AG04450 (cell line): ENCODE results near the gene JADE2. TPM values are rescaled to one million over a fixed set of nuclear protein-coding genes. Genes with fewer than 3 reads are reported as not detected.

Experiments used
- CTCF ChIA-PET: fragments of 300-600, 350-600 bp; formaldehyde crosslinking; extraction: SDS; loops from one replicate; lab custom pipeline; 2022; ENCODE audit warnings: antibody characterized with exemption, inconsistent platforms; lab: Charles Lee
- POLR2A ChIA-PET: fragments of 350-600 bp; formaldehyde crosslinking; extraction: SDS; loops from one replicate; lab custom pipeline; 2021; ENCODE audit warnings: antibody characterized with exemption, inconsistent platforms; lab: Yijun Ruan, JAX
- DNase-seq: peaks from one replicate; pipeline ENCODE4 v3.0.0-alpha.2; 2011; ENCODE audit warnings: low read depth, low spot score
- H3K27ac ChIP-seq: one replicate; pipeline ENCODE4 v1.5.1; 2012; ENCODE audit warnings: low read depth, low read length, control low read depth
- H3K27me3 ChIP-seq: one replicate; pipeline ENCODE4 v1.6.0; 2012; ENCODE audit warnings: low read length; ENCODE audit not compliant: control insufficient read depth, insufficient read depth
- H3K4me3 ChIP-seq: 2 replicates; pipeline ENCODE4 v1.5.1; 2011; ENCODE audit warnings: mild to moderate bottlenecking, low read depth, low read length, control low read depth
- H3K9me3 ChIP-seq: 2 replicates; pipeline ENCODE4 v1.5.1; 2012; ENCODE audit warnings: low read length; ENCODE audit not compliant: control insufficient read depth, insufficient read depth
- polyA plus RNA-seq: library from polyadenylated mRNA; depleted of rRNA; stranded (reverse); fragments of >200 nt; gene quantifications from 2 replicates; pipeline ENCODE4 v1.2.3, GENCODE V29; 2011
- TF ChIP-seq, protein P1 (sequence below): IDR thresholded peaks from 2 replicates; pipeline ENCODE4 v1.5.1; 2011; ENCODE audit warnings: low read depth, low read length, control low read depth, inconsistent platforms

JADE2 gene
- polyA plus RNA-seq, 1 experiment, result 13.2 TPM

DNA sequence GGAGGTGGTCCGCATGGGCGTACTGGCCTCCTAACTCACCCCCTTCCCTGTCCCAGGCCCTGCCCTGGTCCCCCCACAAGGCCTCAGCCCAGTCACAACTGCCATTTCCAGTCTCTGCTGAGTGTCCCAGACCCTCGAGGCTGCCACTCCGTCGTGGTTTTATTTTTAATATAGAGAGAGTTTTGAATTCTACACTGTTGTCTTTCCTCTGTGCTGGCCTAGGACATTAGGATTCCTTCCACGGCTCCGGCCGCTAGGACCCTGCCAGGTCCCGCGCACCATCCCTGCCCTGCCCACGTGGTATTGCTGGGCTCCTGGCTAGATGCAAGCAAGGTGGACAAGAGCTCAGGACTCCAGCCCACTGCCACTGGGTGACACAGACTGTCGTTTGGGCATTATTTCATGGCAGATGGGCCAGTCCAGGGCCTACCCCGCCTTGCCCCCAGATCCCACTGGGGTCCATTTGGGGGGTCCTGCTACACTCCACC is 53.9 kb downstream of the JADE2 start:
- TF ChIP-seq, protein P1, sequence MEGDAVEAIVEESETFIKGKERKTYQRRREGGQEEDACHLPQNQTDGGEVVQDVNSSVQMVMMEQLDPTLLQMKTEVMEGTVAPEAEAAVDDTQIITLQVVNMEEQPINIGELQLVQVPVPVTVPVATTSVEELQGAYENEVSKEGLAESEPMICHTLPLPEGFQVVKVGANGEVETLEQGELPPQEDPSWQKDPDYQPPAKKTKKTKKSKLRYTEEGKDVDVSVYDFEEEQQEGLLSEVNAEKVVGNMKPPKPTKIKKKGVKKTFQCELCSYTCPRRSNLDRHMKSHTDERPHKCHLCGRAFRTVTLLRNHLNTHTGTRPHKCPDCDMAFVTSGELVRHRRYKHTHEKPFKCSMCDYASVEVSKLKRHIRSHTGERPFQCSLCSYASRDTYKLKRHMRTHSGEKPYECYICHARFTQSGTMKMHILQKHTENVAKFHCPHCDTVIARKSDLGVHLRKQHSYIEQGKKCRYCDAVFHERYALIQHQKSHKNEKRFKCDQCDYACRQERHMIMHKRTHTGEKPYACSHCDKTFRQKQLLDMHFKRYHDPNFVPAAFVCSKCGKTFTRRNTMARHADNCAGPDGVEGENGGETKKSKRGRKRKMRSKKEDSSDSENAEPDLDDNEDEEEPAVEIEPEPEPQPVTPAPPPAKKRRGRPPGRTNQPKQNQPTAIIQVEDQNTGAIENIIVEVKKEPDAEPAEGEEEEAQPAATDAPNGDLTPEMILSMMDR, result no peak
- H3K4me3 ChIP-seq, result no peak overlapping the region
- H3K9me3 ChIP-seq, result no peaks in the 10 kb centered on the region; the same call in 1 of the 2 replicates
- DNase-seq, result no peak
- H3K27ac ChIP-seq, result no peak overlapping the region
- no peaks in the 10 kb centered on the region for H3K27me3 ChIP-seq
- ChIA-PET POLR2A (interaction anchor here (0.6 to 1.2 kb wide), 2 partner anchors 13 to 32 kb away, joined by 3 to 4 read pairs; no protein-coding TSS in a partner anchor), CTCF (interaction anchor here (1.6 to 4.0 kb wide), 4 partner anchors 23 to 276 kb away, joined by 4 to 39 read pairs (median 21); partner anchors contain the start of gene CDKN2AIPNL)

DNA sequence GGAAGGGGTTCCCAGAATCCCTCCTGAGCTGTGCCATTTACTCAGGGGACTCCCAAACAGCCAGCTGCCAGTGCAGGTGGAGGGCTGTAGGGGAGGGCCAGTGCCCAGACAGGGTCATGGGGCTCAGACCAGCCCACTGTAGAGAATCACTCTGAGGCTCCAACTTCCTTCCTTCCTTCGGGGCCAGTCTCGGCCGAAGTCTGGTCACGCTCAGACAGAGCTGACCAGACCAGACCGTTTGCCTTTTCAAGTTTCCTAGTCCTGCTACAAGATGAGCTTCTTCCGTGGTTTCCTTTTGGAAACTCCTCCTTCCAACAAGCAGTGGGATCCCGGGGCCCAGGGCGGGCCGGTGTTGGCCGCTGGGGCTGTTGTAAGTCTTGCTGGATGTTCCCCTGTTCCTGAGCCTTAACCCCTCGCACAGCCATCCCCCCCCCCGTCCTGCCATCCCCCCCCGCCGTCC is 54.6 kb downstream of the JADE2 start:
- ChIA-PET CTCF (interaction anchor here (1.2 to 4.0 kb wide), 6 partner anchors 40 to 291 kb away, joined by 3 to 25 read pairs (median 7); partner anchors contain the start of gene CDKN2AIPNL), POLR2A (interaction anchor here (0.6 to 1.2 kb wide), 2 partner anchors 14 to 33 kb away, joined by 3 to 4 read pairs; no protein-coding TSS in a partner anchor)
- no peak for DNase-seq
- TF ChIP-seq, protein P1, result no peak
- Histone ChIP-seq H3K9me3 (no peaks in the 10 kb centered on the region; the same call in 1 of the 2 replicates), H3K27me3 (no peaks in the 10 kb centered on the region), H3K27ac (no peak overlapping the region), H3K4me3 (no peak overlapping the region)

DNA sequence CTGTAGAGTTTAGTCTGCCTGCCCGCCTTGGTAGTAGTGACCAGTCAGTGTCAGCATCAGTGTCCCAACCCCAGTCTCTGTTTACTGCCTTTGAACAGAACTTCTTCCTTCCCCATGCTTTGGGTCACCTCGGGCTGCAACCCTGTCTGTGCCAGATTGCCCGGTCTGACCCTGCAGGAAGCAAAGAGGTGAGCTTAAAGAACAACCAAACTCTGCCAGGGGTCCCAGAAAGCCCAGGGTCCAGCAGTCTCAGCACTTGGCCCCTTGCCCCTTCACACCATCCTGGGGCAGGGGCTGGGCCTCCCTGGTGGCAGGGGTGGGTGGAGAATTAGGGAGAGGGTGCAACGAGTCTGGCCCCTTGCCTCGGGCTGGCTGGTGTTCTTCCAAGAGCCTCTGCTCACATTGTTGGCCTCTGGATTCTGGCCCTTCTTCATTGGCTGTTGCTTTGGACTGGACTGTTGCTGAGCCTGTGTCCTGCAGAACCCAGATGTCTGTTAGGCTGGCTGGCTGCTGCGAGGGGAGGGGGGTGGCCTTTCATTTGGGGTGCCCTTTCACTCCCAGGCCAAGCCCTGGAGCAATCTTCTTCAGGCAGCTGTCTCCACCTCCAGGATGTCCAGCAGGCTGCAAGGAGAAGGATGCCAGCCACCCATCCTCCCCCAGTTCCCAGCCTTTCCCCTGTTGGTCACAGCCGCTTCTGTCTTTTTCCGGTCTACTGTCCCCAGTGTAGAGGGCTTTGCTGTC is 55.9 kb downstream of the JADE2 start:
- ChIA-PET CTCF (interaction anchor here (0.5 to 4.0 kb wide), 6 partner anchors 41 to 821 kb away, joined by 3 to 25 read pairs (median 6); no protein-coding TSS in a partner anchor), POLR2A (no interaction called here)
- H3K27me3 ChIP-seq, result no peaks in the 10 kb centered on the region
- no peak for DNase-seq
- no peaks in the 10 kb centered on the region; the same call in 1 of the 2 replicates for H3K9me3 ChIP-seq
- no peak overlapping the region for H3K4me3 ChIP-seq
- TF ChIP-seq, protein P1, result no peak
- peak overlapping the region; percentile 31 for H3K27ac ChIP-seq

DNA sequence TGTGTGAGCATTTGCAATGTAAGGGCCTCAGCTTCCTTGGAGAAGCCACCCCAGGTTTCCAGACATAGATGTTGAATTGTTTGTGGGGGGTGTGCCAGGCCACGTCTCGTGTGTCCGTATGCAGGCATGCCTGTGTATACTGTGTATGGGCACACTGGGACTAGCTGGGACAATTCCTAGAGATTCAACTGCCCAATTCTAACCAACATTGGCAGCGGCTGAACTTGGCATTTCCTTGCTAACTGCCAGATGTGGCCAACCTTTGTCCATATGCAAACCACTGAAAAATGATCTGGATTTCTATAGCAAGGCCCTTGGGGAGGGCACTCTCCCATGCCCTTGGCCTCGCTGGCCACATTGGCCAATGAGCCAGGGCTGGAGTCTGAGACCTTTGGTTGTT is 56.8 kb downstream of the JADE2 start:
- TF ChIP-seq, protein P1, result no peak
- Histone ChIP-seq H3K27me3 (no peaks in the 10 kb centered on the region), H3K27ac (no peak overlapping the region), H3K4me3 (no peak overlapping the region), H3K9me3 (no peaks in the 10 kb centered on the region; the same call in 1 of the 2 replicates)
- DNase-seq, result no peak
- ChIA-PET CTCF (interaction anchor here (2.6 kb wide), 1 partner anchor 278 kb away, joined by 10 read pairs; no protein-coding TSS in a partner anchor), POLR2A (no interaction called here)
